Omental fat pad (tissue), 4 donors: ENCODE measurements around the gene NR2F6. TPM values are rescaled to one million over a fixed set of nuclear protein-coding genes. Genes with fewer than 3 reads are reported as not detected.

Experiments
- ATAC-seq: fragments of 150-250 bp; one replicate; pipeline ENCODE4 v1.9.1; 2016; ENCODE audit warnings: mild to moderate bottlenecking, moderate library complexity; ENCODE audit not compliant: low FRiP score
- DNase-seq: peaks from one replicate; pipeline ENCODE4 v3.0.0-alpha.2; 2019; ENCODE audit warnings: low spot score
- CTCF ChIP-seq, 3 donors: fragments of 450-650 bp; IDR thresholded peaks; one replicate each; pipeline ENCODE4 v1.5.1; 2016 to 2017; ENCODE audit warnings: antibody characterized with exemption in 3 of 3, mild to moderate bottlenecking in 3 of 3, moderate library complexity in 2 of 3
- total RNA-seq, 4 donors: library from RNA; depleted of rRNA; stranded (reverse); fragments of >200 nt; gene quantifications; one replicate each; pipeline ENCODE4 v1.1.0, GENCODE V29; 2016

Gene NR2F6
- total RNA-seq, 4 donors from 2014 or later = 16.9 to 45.4 (median 29.8) TPM

DNA sequence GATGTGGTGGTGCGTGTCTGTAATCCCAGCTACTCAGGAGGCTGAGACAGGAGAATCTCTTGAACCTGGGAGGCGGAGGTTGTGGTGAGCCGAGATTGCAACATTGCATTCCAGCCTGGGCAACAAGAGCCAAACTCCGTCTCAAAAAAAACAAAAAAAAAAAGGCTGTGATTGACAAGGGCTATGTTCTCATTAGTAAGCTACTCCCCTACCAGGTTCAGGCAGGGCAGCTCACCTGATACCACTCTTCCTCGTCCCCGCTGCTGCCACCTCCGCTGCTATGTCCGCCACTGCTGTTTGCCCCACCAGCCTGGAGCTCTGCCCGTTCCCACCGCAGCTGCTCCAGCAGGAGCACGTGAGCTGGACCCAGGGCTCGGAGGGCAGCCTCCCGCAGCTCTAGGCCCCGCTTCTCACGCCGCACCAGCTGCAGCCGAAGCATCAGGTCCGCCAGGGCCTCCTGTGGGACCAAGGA is 9.5 kb upstream of the NR2F6 start:
- ATAC-seq = no peak
- TF ChIP-seq CTCF (IDR thresholded peaks at IDR 0.05) = no peak
- no peak for DNase-seq

- TF ChIP-seq CTCF (IDR thresholded peaks at IDR 0.05) = no peak
- no peak for DNase-seq
- no peak for ATAC-seq
Observed at GRCh38 chr19:17254636-17255035, 8.9 kb upstream of the NR2F6 start.

DNA sequence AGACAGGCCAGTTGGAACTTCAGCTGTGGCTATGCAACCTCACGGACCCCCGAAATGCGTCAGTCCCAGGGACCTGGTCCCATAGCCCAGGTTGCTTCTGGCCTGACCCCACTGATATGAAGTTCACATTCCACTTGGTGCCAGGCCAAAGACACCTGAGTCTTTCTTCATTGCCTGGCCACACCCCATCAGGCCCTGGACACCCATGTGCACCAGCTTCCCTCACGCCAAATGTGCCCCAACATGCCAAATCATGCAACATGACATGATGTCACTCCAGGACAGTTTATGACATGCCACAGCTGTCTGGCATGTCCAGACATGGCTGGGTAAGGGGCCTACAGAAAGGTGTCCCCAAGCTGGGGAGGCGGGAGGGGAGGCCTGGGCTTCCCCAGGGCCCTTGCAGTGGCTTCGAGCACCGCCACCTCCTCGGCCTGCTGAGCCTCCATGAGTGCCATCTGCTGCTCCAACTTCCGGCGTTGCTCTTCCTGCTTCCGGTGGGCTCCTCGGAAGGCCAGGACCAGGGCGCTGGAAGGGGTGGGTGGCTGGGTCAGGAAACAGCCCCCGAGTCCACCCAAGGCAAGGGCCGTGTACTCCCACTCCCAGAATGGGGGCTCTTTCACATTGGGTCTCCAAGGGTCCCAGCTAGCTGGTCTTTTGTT is 4.3 kb upstream of the NR2F6 start:
- TF ChIP-seq CTCF (IDR thresholded peaks at IDR 0.05) = no peak
- DNase-seq = no peak
- no peak for ATAC-seq

GRCh38 chr19:17248011-17248776 is 2.5 kb upstream of the NR2F6 start:
- TF ChIP-seq CTCF (IDR thresholded peaks at IDR 0.05) = no peak
- no peak for ATAC-seq
- no peak for DNase-seq

DNA sequence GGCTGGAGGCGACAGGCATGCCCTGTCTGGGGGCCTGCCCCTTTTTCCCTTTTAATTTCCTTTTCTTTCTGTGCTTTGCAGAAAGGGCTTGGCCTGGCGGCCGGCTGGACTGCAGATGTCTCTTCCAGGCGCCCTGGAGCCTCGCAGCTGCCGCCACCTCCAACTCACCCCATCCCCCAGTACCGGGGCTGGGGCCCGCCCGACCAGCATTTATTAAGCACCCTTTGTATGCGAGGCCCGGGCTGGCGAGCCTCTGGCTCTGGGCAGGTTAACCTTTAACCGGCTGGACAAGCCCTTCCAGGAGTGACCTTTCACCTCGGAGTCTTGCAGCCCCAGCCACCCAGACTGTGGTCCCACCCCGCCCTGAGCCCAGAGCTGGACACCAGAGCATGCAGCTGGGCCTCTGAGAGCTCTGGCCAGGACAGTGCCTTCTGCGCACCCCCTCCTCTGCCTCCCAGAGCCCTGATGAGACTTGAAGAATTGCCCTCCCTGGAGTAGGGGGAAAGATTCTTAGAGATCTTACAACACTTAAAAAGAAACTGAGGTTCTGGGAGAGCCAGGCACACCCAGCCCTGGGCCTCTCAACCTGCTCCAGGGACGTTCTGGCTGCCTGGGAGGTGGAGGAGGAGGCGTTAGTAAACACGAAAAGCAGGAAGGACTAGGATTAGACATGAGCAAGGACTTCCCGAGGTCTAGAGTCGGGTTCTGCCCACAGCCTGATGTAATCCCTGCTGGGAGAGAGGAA is 1.1 kb upstream of the NR2F6 start:
- no peak for TF ChIP-seq CTCF (IDR thresholded peaks at IDR 0.05)
- ATAC-seq = no peak
- no peak for DNase-seq

DNA sequence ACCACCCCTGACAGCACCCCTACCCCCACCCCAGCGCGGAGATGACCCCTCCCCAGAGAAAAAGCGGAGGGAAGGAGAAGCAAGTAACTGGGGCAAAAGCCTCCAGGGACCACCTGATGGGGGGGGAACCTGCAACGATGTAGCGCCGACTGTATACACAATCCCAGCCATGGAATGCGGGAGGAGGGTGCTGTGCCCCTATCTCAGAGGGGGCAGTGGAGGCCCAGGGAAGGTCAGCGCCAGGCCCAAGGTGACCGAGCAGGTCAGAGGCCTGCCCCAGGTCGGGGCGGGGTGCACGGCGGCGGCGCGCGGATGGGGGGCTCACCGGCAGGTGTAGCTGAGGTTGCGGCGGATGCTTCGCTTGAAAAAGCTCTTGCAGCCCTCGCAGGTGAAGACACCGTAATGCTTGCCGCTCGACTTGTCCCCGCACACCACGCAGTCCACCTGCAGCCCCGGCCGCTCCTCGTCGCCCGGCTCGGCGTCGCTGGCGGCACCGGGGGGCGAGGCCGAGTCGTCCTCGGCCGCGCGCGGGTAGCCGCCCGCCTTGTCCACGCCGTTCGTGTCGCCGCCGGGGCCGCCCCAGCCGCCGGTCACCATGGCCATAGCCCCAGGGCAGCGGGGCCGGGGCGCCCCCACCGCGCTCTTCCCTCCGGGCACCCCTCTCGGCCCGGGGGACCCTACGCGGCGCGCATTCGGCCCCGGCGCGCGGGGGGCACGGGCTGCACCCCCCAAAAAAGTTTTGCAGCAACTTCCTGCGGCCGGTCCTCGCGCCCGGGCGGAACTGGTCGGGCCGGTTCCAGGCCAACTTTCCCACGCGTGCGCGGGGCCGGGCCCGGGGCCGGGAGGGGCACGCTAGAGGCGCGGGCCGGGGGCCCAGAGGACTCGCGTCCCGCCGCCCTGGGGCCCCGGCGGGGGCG is 843 bp downstream of the NR2F6 start:
- DNase-seq (no peak), ATAC-seq (no peak)
- no peak for TF ChIP-seq CTCF (IDR thresholded peaks at IDR 0.05)
